ENCODE data around the gene DDX4.

Gene DDX4

GRCh38 chr5:55742778-55743177 lies 4.9 kb downstream of the DDX4 start:
- Histone ChIP-seq H4K91ac (ENCODE audit: low read depth, low read length, poor library complexity) (no peak overlapping the region), H3K4me3 (ENCODE audit: low read length in 2 of 2) (no peak overlapping the region), H3K36me3 (replicated peaks in 1 of 2; ENCODE audit: control insufficient read depth in 2 of 2, insufficient read depth in 2 of 2, low read length in 2 of 2) (no peaks in the 10 kb centered on the region), H4K8ac (ENCODE audit: low read depth, low read length) (no peak overlapping the region), H3K4ac (ENCODE audit: low read length) (no peak overlapping the region), H3K4me1 (ENCODE audit: control insufficient read depth in 2 of 2, insufficient read depth in 1 of 2, low read depth in 1 of 2, low read length in 2 of 2) (no peaks in the 10 kb centered on the region), H3K14ac (ENCODE audit: low read length) (no peak overlapping the region), H2BK15ac (ENCODE audit: low read length) (no peak overlapping the region), H3K18ac (ENCODE audit: low read length) (no peak overlapping the region), H2AK5ac (ENCODE audit: low read depth, low read length) (no peak overlapping the region), H3K9ac (ENCODE audit: low read depth, low read length, poor library complexity) (no peak overlapping the region), H2BK5ac (ENCODE audit: low read length) (no peak overlapping the region), H2AFZ (ENCODE audit: low read length) (no peak overlapping the region), H3K9me3 (replicated peaks in 1 of 2; ENCODE audit: control insufficient read depth in 2 of 2, insufficient read depth in 1 of 2, low read depth in 1 of 2, low read length in 2 of 2) (no peaks in the 10 kb centered on the region), H2BK120ac (ENCODE audit: low read depth, low read length) (no peak overlapping the region), H2BK12ac (ENCODE audit: low read length) (no peak overlapping the region), H3K27ac (replicated peaks; ENCODE audit: low read length) (no peak overlapping the region), H3K79me1 (ENCODE audit: low read depth, low read length) (no peaks in the 10 kb centered on the region), H3K23ac (ENCODE audit: low read depth, low read length, poor library complexity) (no peak overlapping the region), H3K27me3 (ENCODE audit: control insufficient read depth in 3 of 3, insufficient read depth in 3 of 3, low read depth in 1 of 3, low read length in 3 of 3) (no peaks in the 10 kb centered on the region), H3K4me2 (ENCODE audit: insufficient read depth, low read length, poor library complexity, severe bottlenecking) (no peak overlapping the region)
- no CpG with 5 or more reads among the region's 3 CpGs for WGBS, 2 donors (ENCODE audit: extremely low coverage in 2 of 2, insufficient read length in 2 of 2, insufficient replicate concordance in 1 of 2)
- no peak for DNase-seq (ENCODE audit: low spot score)

GRCh38 chr5:55747778-55748318 lies 10.0 kb downstream of the DDX4 start:
- Histone ChIP-seq H3K36me3 (replicated peaks in 1 of 2; ENCODE audit: control insufficient read depth in 2 of 2, insufficient read depth in 2 of 2, low read length in 2 of 2) (no peaks in the 10 kb centered on the region), H2BK5ac (ENCODE audit: low read length) (no peak overlapping the region), H2AK5ac (ENCODE audit: low read depth, low read length) (no peak overlapping the region), H3K9ac (ENCODE audit: low read depth, low read length, poor library complexity) (no peak overlapping the region), H3K4me2 (ENCODE audit: insufficient read depth, low read length, poor library complexity, severe bottlenecking) (no peak overlapping the region), H3K79me1 (ENCODE audit: low read depth, low read length) (no peaks in the 10 kb centered on the region), H3K4me1 (ENCODE audit: control insufficient read depth in 2 of 2, insufficient read depth in 1 of 2, low read depth in 1 of 2, low read length in 2 of 2) (peaks cover 0 to 2% of the 10 kb centered on the region in 2 donors), H4K91ac (ENCODE audit: low read depth, low read length, poor library complexity) (no peak overlapping the region), H2BK12ac (ENCODE audit: low read length) (no peak overlapping the region), H2BK15ac (ENCODE audit: low read length) (no peak overlapping the region), H2BK120ac (ENCODE audit: low read depth, low read length) (no peak overlapping the region), H3K14ac (ENCODE audit: low read length) (no peak overlapping the region), H3K23ac (ENCODE audit: low read depth, low read length, poor library complexity) (no peak overlapping the region), H2AFZ (ENCODE audit: low read length) (no peak overlapping the region), H3K27me3 (ENCODE audit: control insufficient read depth in 3 of 3, insufficient read depth in 3 of 3, low read depth in 1 of 3, low read length in 3 of 3) (no peaks in the 10 kb centered on the region), H4K8ac (ENCODE audit: low read depth, low read length) (no peak overlapping the region), H3K27ac (replicated peaks; ENCODE audit: low read length) (no peak overlapping the region), H3K9me3 (replicated peaks in 1 of 2; ENCODE audit: control insufficient read depth in 2 of 2, insufficient read depth in 1 of 2, low read depth in 1 of 2, low read length in 2 of 2) (no peaks in the 10 kb centered on the region), H3K4me3 (ENCODE audit: low read length in 2 of 2) (no peak overlapping the region), H3K18ac (ENCODE audit: low read length) (no peak overlapping the region), H3K4ac (ENCODE audit: low read length) (no peak overlapping the region)
- no CpG with 5 or more reads among the region's 2 CpGs for WGBS, 2 donors (ENCODE audit: extremely low coverage in 2 of 2, insufficient read length in 2 of 2, insufficient replicate concordance in 1 of 2)
- no peak for DNase-seq (ENCODE audit: low spot score)

GRCh38 chr5:55749387-55749786 lies 11.5 kb downstream of the DDX4 start:
- no peak overlapping the region for H2BK120ac ChIP-seq (ENCODE audit: low read depth, low read length)
- H3K27me3 ChIP-seq (ENCODE audit: control insufficient read depth in 3 of 3, insufficient read depth in 3 of 3, low read depth in 1 of 3, low read length in 3 of 3): no peaks in the 10 kb centered on the region
- H3K23ac ChIP-seq (ENCODE audit: low read depth, low read length, poor library complexity): no peak overlapping the region
- H4K8ac ChIP-seq (ENCODE audit: low read depth, low read length): no peak overlapping the region
- no peak for DNase-seq (ENCODE audit: low spot score)
- no peak overlapping the region for H4K91ac ChIP-seq (ENCODE audit: low read depth, low read length, poor library complexity)
- no peak overlapping the region for H3K4me2 ChIP-seq (ENCODE audit: insufficient read depth, low read length, poor library complexity, severe bottlenecking)
- no peak overlapping the region for H3K18ac ChIP-seq (ENCODE audit: low read length)
- no peaks in the 10 kb centered on the region for H3K9me3 ChIP-seq (replicated peaks in 1 of 2; ENCODE audit: control insufficient read depth in 2 of 2, insufficient read depth in 1 of 2, low read depth in 1 of 2, low read length in 2 of 2)
- H2BK12ac ChIP-seq (ENCODE audit: low read length): no peak overlapping the region
- no peaks in the 10 kb centered on the region for H3K36me3 ChIP-seq (replicated peaks in 1 of 2; ENCODE audit: control insufficient read depth in 2 of 2, insufficient read depth in 2 of 2, low read length in 2 of 2)
- no peak overlapping the region for H3K27ac ChIP-seq (replicated peaks; ENCODE audit: low read length)
- H3K4me1 ChIP-seq (ENCODE audit: control insufficient read depth in 2 of 2, insufficient read depth in 1 of 2, low read depth in 1 of 2, low read length in 2 of 2): peaks cover 0 to 2% of the 10 kb centered on the region in 2 donors
- no peak overlapping the region for H3K9ac ChIP-seq (ENCODE audit: low read depth, low read length, poor library complexity)
- no peak overlapping the region for H2AK5ac ChIP-seq (ENCODE audit: low read depth, low read length)
- H2AFZ ChIP-seq (ENCODE audit: low read length): no peak overlapping the region
- H3K4ac ChIP-seq (ENCODE audit: low read length): no peak overlapping the region
- H3K79me1 ChIP-seq (ENCODE audit: low read depth, low read length): no peaks in the 10 kb centered on the region
- H3K14ac ChIP-seq (ENCODE audit: low read length): no peak overlapping the region
- H2BK5ac ChIP-seq (ENCODE audit: low read length): no peak overlapping the region
- no peak overlapping the region for H3K4me3 ChIP-seq (ENCODE audit: low read length in 2 of 2)
- H2BK15ac ChIP-seq (ENCODE audit: low read length): no peak overlapping the region
- WGBS, 2 donors (ENCODE audit: extremely low coverage in 2 of 2, insufficient read length in 2 of 2, insufficient replicate concordance in 1 of 2): no CpG with 5 or more reads among the region's 2 CpGs

- Histone ChIP-seq H3K27me3 (ENCODE audit: control insufficient read depth in 3 of 3, insufficient read depth in 3 of 3, low read depth in 1 of 3, low read length in 3 of 3) (no peaks in the 10 kb centered on the region), H3K4me3 (ENCODE audit: low read length in 2 of 2) (no peak overlapping the region), H2BK12ac (ENCODE audit: low read length) (no peak overlapping the region), H3K9me3 (replicated peaks in 1 of 2; ENCODE audit: control insufficient read depth in 2 of 2, insufficient read depth in 1 of 2, low read depth in 1 of 2, low read length in 2 of 2) (no peaks in the 10 kb centered on the region), H2BK5ac (ENCODE audit: low read length) (no peak overlapping the region), H2AK5ac (ENCODE audit: low read depth, low read length) (no peak overlapping the region), H4K8ac (ENCODE audit: low read depth, low read length) (no peak overlapping the region), H3K27ac (replicated peaks; ENCODE audit: low read length) (no peak overlapping the region), H3K4me1 (ENCODE audit: control insufficient read depth in 2 of 2, insufficient read depth in 1 of 2, low read depth in 1 of 2, low read length in 2 of 2) (peaks cover 0 to 2% of the 10 kb centered on the region in 2 donors), H3K14ac (ENCODE audit: low read length) (no peak overlapping the region), H3K23ac (ENCODE audit: low read depth, low read length, poor library complexity) (no peak overlapping the region), H3K4me2 (ENCODE audit: insufficient read depth, low read length, poor library complexity, severe bottlenecking) (no peak overlapping the region), H2BK120ac (ENCODE audit: low read depth, low read length) (no peak overlapping the region), H3K4ac (ENCODE audit: low read length) (no peak overlapping the region), H3K9ac (ENCODE audit: low read depth, low read length, poor library complexity) (no peak overlapping the region), H4K91ac (ENCODE audit: low read depth, low read length, poor library complexity) (no peak overlapping the region), H3K79me1 (ENCODE audit: low read depth, low read length) (no peaks in the 10 kb centered on the region), H2BK15ac (ENCODE audit: low read length) (no peak overlapping the region), H3K36me3 (replicated peaks in 1 of 2; ENCODE audit: control insufficient read depth in 2 of 2, insufficient read depth in 2 of 2, low read length in 2 of 2) (no peaks in the 10 kb centered on the region), H3K18ac (ENCODE audit: low read length) (no peak overlapping the region), H2AFZ (ENCODE audit: low read length) (no peak overlapping the region)
- no peak for DNase-seq (ENCODE audit: low spot score)
- WGBS, 2 donors (ENCODE audit: extremely low coverage in 2 of 2, insufficient read length in 2 of 2, insufficient replicate concordance in 1 of 2): no CpG with 5 or more reads among the region's 3 CpGs
Observed at GRCh38 chr5:55750063-55750462, 12.2 kb downstream of the DDX4 start.

Measured in neuronal stem cell (in vitro differentiated cells).